WI38 (cell line): Measurements from ENCODE around the gene NKX1-2.
A peak's percentile ranks its signal among the peaks of the same experiment; 100 is the strongest.

Experiments used
- H3K4me3 ChIP-seq: 2 replicates; pipeline ENCODE4 v1.5.1; 2011; ENCODE audit warnings: low read depth, mild to moderate bottlenecking, control low read depth, low read length
- TF ChIP-seq, protein P1 (sequence below): IDR thresholded peaks from 2 replicates; pipeline ENCODE4 v1.5.1; 2012; ENCODE audit warnings: low read depth, mild to moderate bottlenecking, control low read depth, low read length

The NKX1-2 gene

DNA sequence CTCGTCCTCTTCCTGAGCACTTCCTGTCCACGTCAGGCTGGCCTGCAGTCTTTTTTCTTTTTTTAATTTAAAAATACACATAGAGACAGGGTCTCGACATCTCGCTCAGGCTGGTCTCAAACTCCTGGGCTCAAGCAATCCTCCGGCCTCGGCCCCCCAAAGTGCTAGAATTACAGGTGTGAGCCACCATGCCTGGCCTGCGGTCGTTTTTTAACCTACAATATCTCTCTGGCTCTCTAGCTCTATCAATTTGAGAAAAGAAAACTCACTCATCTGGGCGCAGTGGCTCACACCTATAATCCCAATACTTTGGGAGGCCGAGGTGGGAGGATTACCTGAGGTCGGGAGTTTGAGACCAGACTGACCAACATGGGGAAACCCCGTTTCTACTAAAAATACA is 27.1 kb downstream of the NKX1-2 start:
- no peak overlapping the region for H3K4me3 ChIP-seq
- TF ChIP-seq, protein P1, sequence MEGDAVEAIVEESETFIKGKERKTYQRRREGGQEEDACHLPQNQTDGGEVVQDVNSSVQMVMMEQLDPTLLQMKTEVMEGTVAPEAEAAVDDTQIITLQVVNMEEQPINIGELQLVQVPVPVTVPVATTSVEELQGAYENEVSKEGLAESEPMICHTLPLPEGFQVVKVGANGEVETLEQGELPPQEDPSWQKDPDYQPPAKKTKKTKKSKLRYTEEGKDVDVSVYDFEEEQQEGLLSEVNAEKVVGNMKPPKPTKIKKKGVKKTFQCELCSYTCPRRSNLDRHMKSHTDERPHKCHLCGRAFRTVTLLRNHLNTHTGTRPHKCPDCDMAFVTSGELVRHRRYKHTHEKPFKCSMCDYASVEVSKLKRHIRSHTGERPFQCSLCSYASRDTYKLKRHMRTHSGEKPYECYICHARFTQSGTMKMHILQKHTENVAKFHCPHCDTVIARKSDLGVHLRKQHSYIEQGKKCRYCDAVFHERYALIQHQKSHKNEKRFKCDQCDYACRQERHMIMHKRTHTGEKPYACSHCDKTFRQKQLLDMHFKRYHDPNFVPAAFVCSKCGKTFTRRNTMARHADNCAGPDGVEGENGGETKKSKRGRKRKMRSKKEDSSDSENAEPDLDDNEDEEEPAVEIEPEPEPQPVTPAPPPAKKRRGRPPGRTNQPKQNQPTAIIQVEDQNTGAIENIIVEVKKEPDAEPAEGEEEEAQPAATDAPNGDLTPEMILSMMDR, result no peak

DNA sequence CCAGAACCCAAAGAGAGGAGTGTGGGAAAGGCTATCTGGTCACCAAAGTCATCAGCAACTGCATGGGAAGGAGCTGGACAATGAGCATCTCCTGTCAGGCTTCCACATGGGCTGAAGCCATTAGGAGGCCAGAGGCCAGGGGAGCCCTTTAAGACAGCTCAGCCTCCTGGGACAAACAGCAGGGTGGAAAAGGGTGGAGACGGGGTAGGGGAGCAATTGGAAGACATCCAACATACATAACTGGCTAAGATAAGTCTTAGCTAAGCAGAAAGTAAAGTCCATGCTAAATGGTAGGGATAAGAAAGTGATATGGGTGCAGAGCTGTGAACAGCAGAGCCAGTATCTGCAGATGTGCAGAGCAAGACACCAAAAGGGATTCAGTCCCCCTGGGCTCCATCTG is 29.6 kb downstream of the NKX1-2 start:
- no peak overlapping the region for H3K4me3 ChIP-seq
- TF ChIP-seq, protein P1, result no peak

DNA sequence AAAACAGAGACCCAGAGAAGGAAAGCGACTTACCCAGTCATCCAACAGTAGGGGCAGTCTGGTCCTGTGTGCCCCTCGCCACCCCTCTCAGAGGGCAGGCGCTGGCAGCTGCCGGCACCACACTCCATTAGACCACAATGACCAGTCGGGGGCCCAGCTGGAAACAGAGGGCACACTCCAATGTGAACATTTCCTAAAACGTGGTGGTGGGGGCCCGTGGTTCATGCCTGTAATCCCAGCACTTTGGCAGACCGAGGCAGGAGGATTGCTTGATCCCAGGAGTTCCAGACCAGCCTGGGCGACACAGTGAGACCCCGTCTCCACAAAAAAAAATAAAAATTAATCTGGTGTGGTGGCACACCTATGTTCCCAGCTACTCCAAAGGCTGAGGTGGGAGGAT is 30.2 kb downstream of the NKX1-2 start:
- H3K4me3 ChIP-seq, result no peak overlapping the region

DNA sequence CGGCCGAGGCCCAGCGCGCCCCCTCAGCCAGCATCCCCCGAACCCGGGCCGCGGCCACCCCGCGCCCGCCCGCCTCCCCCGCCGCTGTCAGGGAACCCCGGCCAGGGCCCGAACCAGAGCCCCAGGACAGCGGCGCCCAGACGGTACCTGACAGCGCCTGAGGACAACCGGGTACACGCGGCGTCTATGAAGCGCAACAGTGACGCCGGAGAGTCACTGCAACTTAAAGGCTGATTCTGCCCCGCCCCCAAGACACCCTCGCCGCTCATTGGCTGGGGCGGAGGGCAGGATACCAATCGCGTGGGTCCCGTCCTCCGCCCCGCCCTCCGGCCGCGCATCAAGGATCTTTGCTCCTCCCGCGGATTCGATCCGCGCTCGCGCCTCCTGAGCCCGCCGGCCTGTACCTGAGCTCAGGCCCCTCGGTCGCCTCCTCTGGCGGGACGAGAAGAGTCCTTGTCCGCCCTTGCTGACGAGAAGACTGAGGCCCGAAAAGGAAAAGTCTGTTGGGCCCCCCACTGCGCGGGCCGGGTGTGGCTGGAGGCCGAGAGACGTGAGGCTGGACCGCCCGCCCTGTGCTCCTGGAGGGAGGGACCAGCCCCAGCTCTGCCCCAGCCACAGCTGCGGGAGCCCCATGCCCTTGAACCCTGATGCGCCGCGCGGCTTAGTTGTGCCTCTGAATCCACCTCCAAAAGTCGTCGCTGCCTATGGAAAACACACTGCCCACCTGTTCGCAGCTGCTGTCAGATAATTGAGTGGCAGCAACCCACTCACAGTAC is 30.9 kb downstream of the NKX1-2 start, which contains the start of gene OAT:
Gene OAT, minus strand, starts transcription at position 198 of the 776 bp plus-strand sequence. CDS start 6,752 bp downstream, outside the sequence.
- TF ChIP-seq, protein P1, result no peak
- H3K4me3 ChIP-seq, result peak within 1 kb of the TSS; percentile 79

More for the DNA sequence above, 30.2 kb downstream of the NKX1-2 start:
- TF ChIP-seq, protein P1, result no peak

DNA sequence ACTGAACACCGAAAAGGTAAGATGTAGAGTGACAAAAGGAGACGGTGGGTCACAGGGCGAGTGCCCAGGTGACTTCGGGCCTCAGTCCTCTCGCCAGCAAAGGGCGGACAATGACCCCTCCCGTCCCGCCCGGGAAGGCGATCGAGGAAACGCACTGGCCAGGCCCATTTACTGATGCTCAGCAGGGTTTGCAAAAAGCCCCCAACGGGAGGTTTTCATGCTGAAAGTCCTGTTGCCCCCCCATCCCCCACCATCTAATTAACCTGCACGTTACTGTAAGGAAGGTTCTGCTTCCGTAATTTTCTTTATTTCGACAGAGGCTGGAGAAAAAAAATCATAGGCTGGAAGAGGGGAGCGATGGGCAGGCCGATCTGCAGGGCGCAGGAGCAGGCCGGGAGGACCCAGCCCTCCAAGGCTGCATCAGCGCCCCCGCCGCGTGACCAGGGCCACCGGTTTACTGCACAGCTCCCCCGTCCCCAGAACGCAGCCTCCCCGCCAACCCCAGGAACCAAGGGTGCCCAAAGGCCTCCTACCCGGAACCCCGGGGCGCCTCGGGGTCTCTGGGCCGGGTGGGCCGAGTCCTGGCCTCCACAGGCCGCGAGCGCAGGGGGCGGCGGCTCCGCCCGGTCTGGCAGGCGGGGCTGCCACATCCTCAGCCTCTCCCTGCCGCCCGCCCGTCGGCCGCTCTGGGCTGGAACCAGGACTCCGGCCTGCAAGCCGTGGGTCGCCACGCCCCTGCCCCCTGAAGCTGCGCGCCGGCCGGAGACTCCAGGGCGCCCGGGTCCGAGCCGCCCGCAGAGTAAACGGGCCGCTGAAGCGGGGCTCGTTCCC is 31.7 kb downstream of the NKX1-2 start:
- TF ChIP-seq, protein P1, result no peak
- H3K4me3 ChIP-seq, result peak overlapping the region; percentile 79

DNA sequence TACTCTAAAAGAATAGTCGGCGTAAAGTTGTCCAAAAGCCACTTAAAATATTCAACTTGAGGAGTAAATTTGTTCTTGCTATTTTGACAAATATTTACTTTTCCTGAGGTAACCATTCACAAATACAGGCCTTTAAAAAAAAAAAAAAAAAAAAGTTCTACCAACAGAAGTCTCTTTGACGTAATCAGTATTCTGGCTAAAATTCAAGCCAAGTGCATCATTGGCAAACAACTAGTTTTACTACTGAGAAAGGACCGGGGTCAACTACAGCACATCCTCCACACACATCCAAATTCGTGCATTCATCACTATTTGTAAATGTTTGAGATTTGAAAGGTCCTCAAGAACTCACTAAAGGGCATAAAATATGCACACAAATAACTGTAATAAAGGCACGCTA is 33.1 kb downstream of the NKX1-2 start:
- TF ChIP-seq, protein P1, result no peak
- no peak overlapping the region for H3K4me3 ChIP-seq

DNA sequence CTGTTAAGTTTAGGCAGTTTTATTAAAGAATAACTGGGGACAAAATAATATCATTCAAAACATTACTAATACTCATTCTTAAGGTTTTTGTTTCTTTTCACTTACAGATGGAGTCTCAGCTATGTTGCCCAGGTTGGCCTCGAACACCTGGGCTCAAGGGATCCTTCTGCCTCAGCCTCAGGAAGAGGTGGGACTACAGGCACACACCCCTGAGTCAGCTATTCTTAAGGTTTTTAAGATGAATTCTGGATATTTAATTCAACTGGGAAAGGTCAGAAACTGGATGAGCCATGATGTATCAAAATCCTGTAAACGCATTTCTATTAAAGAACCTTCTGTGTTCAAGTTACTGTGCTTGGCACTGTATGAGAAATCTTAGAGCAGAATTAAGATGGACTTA is 34.6 kb downstream of the NKX1-2 start:
- TF ChIP-seq, protein P1, result no peak
- H3K4me3 ChIP-seq, result no peak overlapping the region
